ENCODE measurements around the gene CD7. TPM values are rescaled to one million over a fixed set of nuclear protein-coding genes. Genes with fewer than 3 reads are reported as not detected.

The CD7 gene
- total RNA-seq, 1 experiment from 2014 or later = 0.93 TPM

DNA sequence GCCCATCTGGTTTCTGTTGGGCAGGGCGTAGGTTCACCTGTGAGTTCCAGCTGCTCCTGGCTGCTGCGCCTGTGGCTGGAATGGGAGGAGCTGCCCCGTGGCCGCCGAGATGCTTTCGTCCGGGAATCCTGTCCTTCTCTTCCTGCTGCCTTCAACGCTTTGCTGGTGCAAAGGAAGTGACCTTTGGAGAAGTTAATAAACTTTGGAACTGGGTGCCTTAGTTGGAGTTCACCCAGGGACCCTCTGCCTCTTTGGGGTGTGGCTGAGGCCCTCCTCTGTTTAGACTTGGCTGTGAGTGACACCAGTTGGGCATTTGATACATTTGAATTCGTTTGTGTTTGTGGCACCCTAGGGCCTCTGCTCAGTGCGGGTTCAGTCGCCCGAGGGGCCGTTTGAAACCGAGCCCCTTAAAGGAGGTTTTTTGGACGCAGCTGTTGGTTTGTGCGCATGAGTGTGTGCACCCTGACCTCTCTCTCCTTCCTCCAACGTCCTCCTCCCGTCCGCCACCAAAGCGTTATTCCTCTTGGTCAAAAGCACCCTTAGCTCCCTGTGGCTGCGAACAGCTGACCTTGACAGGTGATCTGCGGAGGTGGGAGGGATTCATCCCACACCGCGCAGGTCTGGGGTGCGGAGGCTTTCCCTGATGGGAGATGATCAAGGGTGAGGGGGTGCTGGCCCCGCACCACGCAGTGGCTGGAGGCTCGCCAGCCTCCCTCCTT, 25.1 kb upstream of the CD7 start:
- Mint-ChIP-seq H3K4me1 (ENCODE audit: low read depth, unreplicated experiment) (peaks cover 14% of the 10 kb centered on the region), H3K27me3 (ENCODE audit: insufficient read depth, unreplicated experiment) (no peaks in the 10 kb centered on the region), H3K27ac (ENCODE audit: unreplicated experiment) (no peak overlapping the region), H3K9me3 (ENCODE audit: unreplicated experiment) (no peaks in the 10 kb centered on the region), H3K36me3 (ENCODE audit: insufficient read depth, unreplicated experiment) (no peaks in the 10 kb centered on the region), H3K4me3 (ENCODE audit: unreplicated experiment) (no peak overlapping the region)
- CTCF ChIA-PET = no interaction called here
- Histone ChIP-seq H3K9me3 (no peaks in the 10 kb centered on the region), H3K4me1 (peaks cover 37% of the 10 kb centered on the region), H3K4me3 (ENCODE audit: low read depth, low read length) (no peak overlapping the region), H3K27me3 (replicated peaks; ENCODE audit: control insufficient read depth, insufficient read depth, low read length) (no peaks in the 10 kb centered on the region), H3K36me3 (ENCODE audit: control insufficient read depth, insufficient read depth, low read length) (no peaks in the 10 kb centered on the region)
- intact Hi-C loops (cut with micrococcal nuclease; ENCODE audit: unreplicated experiment) = no loop called here
- BruUV-seq (replicated peaks) = no TSS peak
- DNase-seq = no peak
- POLR2A ChIA-PET = no interaction called here
- TF ChIP-seq, protein P1, sequence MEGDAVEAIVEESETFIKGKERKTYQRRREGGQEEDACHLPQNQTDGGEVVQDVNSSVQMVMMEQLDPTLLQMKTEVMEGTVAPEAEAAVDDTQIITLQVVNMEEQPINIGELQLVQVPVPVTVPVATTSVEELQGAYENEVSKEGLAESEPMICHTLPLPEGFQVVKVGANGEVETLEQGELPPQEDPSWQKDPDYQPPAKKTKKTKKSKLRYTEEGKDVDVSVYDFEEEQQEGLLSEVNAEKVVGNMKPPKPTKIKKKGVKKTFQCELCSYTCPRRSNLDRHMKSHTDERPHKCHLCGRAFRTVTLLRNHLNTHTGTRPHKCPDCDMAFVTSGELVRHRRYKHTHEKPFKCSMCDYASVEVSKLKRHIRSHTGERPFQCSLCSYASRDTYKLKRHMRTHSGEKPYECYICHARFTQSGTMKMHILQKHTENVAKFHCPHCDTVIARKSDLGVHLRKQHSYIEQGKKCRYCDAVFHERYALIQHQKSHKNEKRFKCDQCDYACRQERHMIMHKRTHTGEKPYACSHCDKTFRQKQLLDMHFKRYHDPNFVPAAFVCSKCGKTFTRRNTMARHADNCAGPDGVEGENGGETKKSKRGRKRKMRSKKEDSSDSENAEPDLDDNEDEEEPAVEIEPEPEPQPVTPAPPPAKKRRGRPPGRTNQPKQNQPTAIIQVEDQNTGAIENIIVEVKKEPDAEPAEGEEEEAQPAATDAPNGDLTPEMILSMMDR (IDR thresholded peaks at IDR 0.05; ENCODE audit: insufficient read depth in 1 of 2, low read depth in 1 of 2, low read length in 1 of 2, severe bottlenecking in 1 of 2, unreplicated experiment in 1 of 2) = no peak

GRCh38 chr17:82339634-82340580, 22.5 kb upstream of the CD7 start:
- no peaks in the 10 kb centered on the region for H3K27me3 Mint-ChIP-seq (ENCODE audit: insufficient read depth, unreplicated experiment)
- peak overlapping the region; percentile 70 for H3K4me3 Mint-ChIP-seq (ENCODE audit: unreplicated experiment)
- intact Hi-C loops (cut with micrococcal nuclease; ENCODE audit: unreplicated experiment) = no loop called here

More at GRCh38 chr17:82339634-82340580, 22.5 kb upstream of the CD7 start:
- H3K36me3 Mint-ChIP-seq (ENCODE audit: insufficient read depth, unreplicated experiment) = no peaks in the 10 kb centered on the region
- no TSS peak for BruUV-seq (replicated peaks)
- Histone ChIP-seq H3K9me3 (no peaks in the 10 kb centered on the region), H3K36me3 (ENCODE audit: control insufficient read depth, insufficient read depth, low read length) (no peaks in the 10 kb centered on the region), H3K4me3 (ENCODE audit: low read depth, low read length) (peak overlapping the region; percentile 25), H3K4me1 (peaks cover 24% of the 10 kb centered on the region), H3K27me3 (replicated peaks; ENCODE audit: control insufficient read depth, insufficient read depth, low read length) (no peaks in the 10 kb centered on the region)
- no peak for DNase-seq
- H3K27ac Mint-ChIP-seq (ENCODE audit: unreplicated experiment) = peak overlapping the region; percentile 85
- CTCF ChIA-PET = interaction anchor here (1.1 kb wide), 1 partner anchor 104 kb away, joined by 4 read pairs; no protein-coding TSS in a partner anchor
- peaks cover 11% of the 10 kb centered on the region for H3K4me1 Mint-ChIP-seq (ENCODE audit: low read depth, unreplicated experiment)
- TF ChIP-seq, protein P1 (IDR thresholded peaks at IDR 0.05; ENCODE audit: insufficient read depth in 1 of 2, low read depth in 1 of 2, low read length in 1 of 2, severe bottlenecking in 1 of 2, unreplicated experiment in 1 of 2) = no peak
- H3K9me3 Mint-ChIP-seq (ENCODE audit: unreplicated experiment) = no peaks in the 10 kb centered on the region
- POLR2A ChIA-PET = no interaction called here
